ENCODE data around the gene C19orf67. TPM values are rescaled to one million over a fixed set of nuclear protein-coding genes. Genes with fewer than 3 reads are reported as not detected.

C19orf67 gene
- total RNA-seq (2014; rRNA removed): not detected in 2 replicates
- polyA plus RNA-seq (2012): 0.05 TPM

DNA sequence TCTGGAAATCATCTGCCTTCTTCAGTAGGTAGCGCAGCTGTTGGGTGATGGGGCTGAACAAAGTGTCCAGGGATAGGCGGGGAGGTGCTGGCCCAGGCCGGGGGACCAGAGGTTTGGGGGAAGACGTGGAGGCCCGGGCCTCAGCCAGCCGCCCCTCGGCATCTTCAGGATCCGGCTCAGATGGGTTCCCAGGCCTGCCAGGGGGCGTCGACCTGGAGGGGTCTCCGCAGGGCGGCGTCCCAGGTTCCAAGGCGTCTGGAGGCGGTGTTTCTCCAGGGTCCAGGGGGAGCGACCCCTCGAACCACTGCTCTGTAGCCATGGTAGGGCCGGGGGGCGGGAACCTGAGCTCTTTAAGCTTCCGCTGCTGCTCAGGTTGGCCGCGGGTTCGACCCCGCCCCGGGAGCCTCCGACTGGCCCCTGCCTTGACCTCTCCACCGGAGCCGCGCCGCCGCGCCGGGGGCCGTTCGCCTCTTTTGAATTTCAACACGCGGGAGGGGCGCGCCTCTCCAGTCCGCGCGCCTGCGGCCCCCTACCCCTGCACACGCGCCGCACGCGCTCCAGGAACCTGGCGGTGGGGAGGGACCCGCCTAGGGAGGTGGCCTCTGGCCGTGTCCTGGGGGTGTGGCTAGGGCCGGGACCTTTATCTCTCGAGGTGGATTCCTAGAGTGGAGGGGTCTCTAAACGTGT is at the start of gene C19orf67:
Gene C19orf67, minus strand, starts transcription at position 475 of the 687 bp plus-strand sequence. Its CDS starts 156 bp downstream, at position 319.
- no peak for DNase-seq (ENCODE audit: low read depth)

DNA sequence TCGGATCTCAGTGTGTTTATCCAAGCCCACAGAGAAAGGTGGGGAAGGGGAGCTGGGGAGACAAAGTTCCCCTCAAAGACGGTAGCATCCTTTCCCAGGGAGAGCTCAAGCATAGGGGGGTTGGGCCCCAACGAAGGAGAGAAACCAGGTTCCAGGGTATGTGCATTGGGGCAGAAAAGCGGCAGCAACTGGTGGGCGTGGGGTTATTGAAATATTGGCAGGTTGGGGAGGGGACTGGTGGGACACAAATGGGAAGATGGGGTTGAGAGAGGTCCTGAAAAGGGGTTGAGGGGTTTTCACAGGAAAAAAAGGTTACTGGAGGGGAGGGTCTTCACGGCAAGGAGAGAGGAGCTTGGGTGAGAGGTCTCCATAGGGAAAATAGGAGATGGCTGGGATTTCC is 49.8 kb upstream of the C19orf67 start:
- no peak for DNase-seq (ENCODE audit: low read depth)

DNA sequence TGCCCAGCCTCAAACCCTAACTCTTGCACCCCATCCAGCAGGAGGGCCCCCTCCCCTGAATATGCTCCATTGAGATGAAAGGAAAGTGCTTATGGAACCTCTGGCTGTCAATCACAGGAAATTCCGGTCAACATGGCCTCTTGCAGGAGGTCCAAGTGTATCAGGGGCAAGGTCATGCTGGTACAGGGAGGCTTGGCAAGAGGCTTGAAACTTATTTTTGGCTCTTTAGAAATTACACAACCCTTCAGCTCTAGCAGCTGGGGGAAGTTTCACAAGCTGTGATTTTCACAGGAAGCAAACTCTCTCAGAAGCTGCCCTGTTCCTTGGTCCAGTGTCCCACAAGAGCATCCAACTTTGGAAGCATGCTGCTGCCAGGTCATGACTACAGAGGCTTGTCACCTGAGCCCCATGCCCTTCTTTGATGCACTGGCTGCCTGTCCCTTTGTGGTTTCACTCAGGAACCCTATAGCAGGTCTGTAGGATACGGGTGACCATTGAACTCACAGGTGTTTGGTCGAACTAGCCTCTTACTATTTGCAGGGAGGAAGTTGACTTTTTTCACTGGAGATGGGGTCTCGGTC is 42.4 kb upstream of the C19orf67 start:
- no peak for DNase-seq (ENCODE audit: low read depth)

DNA sequence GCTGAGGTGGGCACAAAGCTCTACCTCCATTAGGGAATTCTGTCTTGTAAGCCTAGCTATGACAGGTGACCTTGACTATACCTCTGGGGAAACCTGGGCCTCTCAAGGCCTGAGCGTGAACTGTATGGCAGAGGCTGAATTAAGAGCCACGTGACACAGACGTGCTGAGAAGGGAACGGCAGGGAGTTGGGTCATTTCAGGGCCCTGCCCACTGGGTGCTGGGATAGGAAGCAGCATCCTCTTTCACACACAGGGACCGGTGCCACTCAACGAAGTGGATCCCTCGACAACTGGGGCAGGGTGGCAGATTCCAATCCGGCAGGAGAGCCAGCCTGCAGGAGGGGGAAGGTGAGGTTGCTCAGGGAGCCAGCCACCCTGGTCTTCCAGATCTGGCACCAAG is 41.6 kb upstream of the C19orf67 start:
- DNase-seq (ENCODE audit: low read depth): no peak

DNA sequence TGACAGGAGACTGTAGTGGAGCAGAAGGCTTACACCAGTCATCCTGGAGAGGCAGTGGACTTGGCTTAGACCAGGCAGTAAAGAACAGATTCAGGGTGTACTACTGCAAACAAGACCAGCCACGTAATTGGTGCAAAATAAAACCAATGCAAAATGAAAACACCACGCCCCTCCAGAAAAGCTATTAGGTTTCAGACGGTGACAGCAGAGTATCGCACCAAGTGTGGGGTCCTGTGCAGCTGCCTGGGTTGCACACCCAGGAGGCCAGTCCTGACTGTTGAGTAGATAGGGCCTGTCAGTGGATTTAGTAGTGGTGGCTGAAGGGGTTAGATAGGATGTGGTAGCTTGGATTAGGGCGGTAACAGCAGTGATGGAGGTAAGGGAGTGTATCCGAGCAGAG is 37.3 kb upstream of the C19orf67 start:
- DNase-seq (ENCODE audit: low read depth): no peak

DNA sequence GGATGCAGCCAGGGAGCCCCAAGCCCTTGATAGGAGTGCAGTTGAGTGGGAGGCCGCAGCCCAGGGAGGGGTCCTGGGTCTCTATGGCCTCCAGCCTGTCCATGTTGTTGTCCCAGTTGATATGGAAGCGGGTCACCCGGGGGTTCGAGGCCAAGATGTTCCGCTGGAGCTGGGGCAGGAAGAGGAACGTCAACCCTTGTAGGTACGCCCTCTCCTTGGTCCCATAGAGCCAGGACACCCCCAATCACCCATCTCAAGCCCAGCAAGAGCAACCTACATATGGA is 34.9 kb upstream of the C19orf67 start:
- DNase-seq (ENCODE audit: low read depth): no peak

DNA sequence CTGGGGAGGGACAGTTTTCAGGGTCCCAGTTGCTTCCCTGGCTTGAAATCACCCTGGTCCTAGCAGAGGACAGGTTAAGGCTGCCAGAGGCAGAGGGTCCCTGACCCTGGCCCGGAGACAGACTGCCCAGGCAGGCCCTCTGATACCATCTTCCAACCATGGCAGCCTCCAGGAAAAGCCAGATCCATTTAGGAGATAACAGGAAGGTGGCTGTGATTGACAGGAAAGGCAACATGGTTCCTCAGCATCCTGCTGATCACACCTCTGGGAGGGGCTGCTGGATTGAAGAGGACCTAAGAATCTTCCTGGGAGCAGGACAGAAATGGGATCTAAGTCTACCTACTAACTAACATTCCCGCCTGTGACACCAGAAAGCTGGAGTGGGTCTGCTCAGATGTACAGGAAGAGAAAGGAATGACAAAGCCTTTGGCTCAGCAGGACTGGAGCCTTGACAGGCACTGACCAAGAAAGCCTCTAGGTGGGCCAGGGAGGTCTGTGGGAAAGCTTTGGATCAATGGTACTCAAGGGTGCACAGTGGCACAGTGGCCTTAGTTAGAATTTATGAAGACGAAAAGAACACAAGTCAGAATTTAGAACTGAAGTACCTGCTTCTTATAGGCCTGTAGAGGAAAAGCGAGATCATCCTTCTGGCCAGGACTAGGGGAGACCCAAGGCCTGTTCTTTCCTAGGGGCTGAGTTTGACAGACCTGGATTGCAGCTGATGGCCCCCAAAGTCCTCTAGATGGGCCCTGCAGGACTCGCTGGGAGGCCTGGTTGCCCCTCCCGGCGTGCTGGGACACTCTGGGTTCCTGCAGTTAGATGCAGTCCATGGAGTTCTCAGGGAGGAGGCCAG is 34.3 kb upstream of the C19orf67 start:
- no peak for DNase-seq (ENCODE audit: low read depth)

DNA sequence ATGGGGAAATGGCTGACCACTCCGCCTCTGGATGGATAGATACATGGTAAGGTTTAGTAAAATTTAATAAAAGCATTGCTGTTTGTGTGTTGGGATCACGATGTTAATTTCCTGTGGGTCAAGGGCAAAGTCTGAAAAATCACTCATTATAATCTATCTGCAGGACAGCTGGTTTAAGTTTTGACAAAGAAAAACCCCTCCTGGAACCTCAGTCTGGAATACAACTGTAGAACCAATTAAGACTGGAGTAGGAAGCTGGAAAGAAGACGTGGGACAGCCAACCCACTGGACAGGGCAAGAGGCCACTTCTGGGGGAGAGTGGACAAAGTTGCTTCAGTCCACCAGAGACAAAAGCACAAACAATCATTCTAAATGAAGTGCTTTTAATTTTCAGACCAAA is 33.6 kb upstream of the C19orf67 start:
- DNase-seq (ENCODE audit: low read depth): no peak

DNA sequence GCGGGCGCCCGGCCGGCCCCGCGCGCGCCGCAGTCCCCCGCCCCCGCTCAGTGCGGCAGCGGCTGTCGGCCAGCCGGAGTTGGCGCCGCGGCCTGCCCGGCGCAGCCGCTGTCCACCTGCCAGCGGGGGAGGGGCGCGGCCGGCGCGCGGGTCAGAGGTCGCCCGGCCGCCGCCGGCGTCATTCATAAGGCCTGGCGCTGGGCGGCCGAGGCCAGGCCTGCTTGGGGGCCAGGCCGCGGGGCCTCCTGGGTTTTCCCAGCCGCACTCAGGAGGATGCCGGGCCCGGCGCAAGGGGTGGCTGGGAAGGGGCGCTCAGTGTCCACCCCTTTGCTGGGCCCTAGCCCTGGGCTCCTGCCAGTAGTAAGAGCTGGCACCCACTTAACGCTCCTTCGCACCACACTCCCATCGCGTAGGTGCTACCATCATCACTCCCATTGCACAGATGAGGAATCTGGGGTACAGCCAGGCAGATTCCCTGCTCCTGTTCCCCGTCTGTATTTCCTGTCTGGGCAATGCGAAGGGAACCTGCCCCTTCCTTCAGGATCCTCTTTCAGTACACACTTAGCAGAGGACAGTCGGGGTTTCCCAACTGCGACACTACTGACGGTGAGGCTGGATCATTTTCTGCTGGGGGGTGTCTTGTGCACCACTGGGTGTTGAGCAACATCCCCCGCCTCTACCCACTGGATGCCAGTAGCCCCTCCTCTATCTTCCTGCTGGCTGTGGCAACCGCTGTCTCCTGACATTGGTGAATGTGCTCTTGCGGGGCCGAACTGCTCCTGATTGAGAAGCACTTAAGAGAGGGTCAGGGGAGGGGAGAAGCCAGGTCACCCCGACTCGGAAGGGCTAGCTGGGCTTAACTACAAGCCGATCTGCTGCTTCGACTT is 32.8 kb upstream of the C19orf67 start:
- peak; percentile 66 for DNase-seq (ENCODE audit: low read depth)

DNA sequence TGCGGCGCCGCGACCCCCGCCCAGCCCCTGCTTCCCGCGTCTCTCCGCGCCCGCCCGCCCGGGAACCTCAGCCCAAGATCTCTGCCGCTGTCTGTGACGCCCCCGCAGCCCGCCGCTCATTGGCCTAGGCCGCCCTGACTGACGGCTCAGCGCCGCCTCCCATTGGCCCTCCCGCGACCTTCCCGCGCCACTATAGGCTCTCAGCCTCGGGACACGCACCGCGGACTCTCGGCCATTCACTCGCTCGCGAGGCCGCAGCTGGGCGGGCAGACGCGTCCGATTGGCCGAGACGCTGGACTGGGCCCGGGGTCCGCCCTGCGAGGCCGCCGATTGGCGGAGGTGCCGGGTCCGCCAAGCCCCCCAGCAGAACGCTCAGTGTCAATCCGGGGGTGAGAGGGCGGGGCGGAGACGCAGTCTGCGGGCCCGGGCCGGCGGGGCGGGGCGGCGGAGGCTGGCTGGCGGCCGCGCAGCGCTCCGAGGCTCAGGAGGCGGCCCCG is 32.1 kb upstream of the C19orf67 start, which contains the start of gene PRKACA:
Gene PRKACA, minus strand, starts transcription at position 95 of the 497 bp plus-strand sequence. CDS start 215 bp downstream, outside the sequence.
- DNase-seq (ENCODE audit: low read depth): peak; percentile 99

DNA sequence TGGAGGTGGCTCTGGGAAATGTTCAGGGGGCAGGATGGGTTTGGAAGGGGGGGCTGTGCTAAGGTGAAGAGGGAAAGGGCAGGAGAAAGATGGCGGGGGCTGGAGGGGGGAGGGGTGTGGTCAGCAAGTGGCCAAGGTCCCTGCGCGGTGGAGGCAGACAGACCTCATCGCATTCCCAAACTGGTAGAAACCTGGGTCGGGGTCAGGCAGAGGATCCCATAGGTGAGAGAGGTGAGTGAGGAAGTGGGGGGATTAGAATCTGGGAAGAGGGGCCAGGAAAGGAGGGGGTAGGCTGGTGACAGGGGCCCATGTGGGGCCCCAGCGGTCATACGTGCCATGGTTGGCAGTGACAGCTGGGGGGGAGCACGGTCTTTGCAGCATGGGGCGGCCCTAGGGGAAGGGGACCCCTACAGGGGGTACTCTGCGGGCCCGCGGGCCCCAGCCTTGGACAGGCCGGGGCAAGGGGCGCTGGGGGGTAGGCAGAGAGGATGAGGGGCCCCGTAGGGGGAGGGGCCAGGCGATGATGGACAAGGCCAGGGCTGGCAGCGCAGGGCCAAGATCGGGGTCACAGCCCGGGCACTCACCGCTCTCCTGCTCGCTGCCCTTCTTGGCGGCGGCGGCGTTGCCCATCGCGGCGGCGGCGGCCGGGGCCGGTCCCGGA is 31.5 kb upstream of the C19orf67 start:
- DNase-seq (ENCODE audit: low read depth): peak; percentile 45

DNA sequence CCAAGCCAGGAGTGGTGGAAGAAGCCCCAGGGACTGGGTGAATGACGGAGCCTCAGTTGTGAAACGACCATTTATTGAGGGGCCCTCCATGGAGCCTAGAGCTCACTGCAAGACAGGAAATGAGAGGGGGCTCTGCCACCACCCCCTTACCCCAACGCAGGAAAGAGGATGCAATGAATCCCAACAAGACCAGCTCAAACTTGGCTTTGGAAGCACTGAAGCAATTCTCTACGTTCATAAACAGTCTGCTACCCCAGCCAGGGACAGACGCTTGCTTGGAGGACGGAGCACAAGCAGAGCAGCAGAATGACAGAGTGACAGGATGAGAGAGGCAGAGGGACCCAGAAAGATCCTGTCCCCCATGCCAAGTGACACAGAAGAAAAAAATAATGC is 30.9 kb upstream of the C19orf67 start:
- no peak for DNase-seq (ENCODE audit: low read depth)

DNA sequence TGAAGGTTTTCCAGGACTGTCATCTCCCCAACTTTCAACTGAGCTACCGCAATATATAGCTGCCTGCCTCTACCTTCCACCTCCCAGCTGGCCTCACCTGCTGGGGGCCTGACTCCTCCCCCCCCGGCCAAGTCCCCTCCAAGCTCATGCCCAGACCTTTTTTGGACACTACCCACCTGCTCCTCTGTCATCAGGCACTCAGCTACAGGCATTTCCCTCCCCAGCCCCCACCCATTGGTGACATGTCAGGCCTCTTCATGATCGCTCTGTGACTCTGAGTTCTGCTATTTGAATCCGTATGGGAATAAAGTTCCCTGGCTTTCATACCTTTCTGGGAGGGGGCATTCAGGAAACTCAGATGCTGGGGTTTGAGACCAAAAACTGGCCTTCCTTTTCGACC is 30.2 kb upstream of the C19orf67 start:
- DNase-seq (ENCODE audit: low read depth): no peak

DNA sequence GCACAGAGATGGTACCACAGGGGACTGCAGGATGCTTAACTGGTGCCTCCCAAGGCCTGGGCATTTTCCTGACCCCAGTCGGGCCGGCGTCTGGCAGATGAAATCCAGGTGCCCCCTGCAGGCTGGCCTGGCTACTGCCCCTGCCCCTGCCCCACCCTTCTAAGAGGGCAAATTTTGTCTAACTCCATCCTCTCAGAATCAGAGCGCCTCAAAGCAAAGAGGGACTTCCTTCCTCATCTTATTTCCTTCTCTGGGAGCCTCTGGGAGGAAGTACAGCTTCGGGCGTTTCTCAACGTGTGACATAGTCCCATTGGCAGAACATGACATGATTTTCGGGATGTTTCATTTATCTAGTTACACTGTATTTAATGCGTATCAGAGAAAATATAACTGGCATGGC is 29.3 kb upstream of the C19orf67 start:
- no peak for DNase-seq (ENCODE audit: low read depth)

DNA sequence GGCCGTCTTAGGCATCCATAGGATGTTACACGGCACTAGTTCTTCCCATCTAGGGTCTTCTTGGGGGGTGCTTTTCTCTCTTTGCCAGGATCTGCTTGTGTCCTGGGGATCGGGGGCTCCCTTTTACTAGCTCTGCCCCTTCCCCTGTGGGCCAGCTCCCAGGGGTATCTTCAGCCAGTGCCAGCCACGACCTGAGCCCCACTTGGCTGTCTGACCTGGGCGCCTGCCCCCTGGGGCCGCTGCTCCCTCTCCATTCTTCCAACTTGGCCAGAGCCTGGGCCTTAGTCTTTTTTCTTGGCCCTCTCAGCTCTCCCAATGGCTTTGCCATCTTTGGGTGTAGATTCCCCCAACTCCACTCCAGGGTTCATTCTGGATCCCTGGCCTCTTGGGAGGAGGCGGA is 28.9 kb upstream of the C19orf67 start:
- DNase-seq (ENCODE audit: low read depth): no peak

DNA sequence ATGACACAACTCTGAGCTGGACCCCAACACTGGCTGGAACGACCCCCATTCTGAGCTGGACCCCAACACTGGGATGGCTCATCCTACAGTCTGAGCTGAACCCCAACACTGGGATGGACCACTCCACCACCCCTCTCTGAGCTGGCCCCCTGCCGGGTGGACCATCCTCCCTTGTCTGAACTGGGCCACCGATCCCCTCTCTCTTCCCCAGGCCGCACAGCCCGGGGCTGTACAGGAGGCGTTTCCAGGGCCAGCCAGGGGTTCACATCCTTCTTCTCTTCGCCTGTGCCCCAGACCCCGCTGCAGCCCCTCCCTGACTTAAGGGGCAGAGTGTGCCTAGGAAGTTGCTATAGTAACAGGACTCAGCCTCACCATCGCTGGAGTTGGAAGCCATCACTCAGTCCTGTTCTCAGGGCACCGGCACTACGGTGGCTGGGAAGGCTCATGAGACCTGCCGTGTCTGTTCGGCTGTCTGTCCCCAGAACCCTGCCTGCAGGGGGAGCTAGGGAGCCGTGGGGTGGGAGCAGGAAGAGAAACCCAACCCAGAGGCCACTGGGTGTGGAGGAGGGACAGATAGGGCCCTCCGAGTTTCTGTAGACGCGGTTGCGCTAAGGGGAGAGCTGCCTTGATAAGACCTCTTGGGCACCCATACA is 28.3 kb upstream of the C19orf67 start:
- DNase-seq (ENCODE audit: low read depth): no peak

DNA sequence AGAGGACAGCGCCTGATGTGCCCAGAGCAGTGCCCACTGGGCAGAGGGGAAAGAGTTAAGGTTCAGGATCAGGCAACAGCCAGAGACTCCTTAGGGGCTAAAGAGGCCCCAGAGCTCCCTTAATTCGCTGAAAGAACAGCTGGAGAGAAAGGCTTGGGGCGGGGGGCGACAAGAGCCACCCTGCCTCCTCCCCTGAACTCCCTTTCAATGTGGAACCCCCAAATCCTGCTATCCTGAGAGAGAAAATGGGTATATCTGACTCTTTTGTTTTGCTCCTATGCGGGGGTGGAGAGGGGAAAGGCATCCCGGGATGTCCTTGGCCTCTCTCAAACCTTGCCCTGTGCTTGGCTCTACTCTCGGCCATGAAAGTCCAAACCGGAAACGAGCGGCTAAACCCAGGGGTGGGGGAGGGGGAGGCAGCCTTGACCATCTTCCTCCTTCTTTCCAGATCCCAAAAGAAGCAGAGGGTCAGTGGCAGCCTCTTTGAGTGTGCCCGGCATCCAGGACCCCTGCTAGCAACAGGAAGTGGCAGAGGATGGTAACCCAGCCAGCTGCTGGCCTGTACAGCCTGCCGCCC is 27.3 kb upstream of the C19orf67 start:
- DNase-seq (ENCODE audit: low read depth): peak; percentile 35

DNA sequence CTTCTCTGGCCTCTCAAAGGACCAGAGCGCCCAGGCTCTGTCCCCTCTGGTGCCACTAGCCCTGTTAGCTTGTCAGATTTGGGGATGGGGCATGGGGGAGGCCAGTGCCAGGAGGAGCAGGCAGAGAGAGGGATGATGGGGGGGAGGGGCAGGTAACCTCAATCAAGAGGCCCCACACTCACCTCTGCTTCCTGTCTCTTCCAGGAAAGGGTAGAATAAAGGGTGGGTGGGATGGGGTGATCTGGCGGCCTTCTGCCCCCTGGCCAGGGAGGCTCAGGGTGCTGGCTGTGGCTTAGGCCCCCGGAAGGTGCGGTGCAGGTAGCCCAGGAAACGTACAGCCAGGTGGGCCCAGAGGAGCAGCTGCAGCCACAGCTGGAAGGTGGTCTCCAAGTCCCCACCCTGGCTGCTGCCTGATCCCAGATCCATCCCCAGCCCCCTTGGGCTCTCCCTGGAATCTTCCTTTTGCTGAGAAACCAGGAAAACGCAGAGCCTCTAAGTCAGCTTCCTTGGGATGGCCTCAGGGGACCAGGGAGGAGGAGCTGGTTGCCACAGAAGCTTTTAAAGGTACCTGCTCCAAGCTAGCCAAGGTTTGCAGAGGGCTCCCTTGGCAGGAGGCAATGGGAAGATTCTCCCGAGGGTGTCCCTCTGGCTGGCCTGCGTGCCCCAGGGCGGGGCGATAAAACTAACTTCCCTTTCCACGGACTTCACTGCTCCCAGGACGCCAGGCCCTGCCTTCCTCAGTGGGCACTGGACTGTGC is 26.6 kb upstream of the C19orf67 start:
- no peak for DNase-seq (ENCODE audit: low read depth)

DNA sequence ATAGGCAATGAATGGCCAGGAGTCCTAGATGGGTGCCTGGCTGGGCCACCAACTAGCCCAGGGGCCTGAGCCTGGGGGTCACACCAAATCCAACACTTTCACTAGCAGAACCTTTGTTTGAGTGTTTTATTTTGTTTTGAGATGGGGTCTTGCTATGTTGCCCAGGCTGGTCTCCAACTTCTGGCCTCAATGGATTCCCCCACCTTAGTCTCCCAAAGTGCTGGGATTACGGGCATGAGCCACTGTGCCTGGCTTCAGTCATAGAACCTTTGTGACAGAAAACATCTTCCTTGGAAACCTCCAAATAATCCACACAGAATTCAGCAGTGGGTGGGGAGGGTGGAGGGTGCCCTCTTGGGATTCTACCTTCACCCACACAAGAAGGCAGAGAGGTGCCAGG is 25.9 kb upstream of the C19orf67 start:
- no peak for DNase-seq (ENCODE audit: low read depth)

Data from LHCN-M2 (cell line).